CD4-positive, alpha-beta T cell treated with Interleukin-17A for 1 hour (primary cell): ENCODE results near the gene JPH3.
A peak's percentile ranks its signal among the peaks of the same experiment; 100 is the strongest.
"Not testable (repeated sequence)": the region's sequence is repeated elsewhere in the genome, so short reads cannot be mapped to it uniquely, and the experiment has no call there.

Source experiments
- DNase-seq: peaks from one replicate; pipeline ENCODE4 v3.0.0-alpha.2; 2020

JPH3 gene

GRCh38 chr16:87721622-87722585, 119.6 kb downstream of the JPH3 start:
- DNase-seq, result no peak

- DNase-seq, result no peak
These were observed 120.4 kb downstream of the JPH3 start for GRCh38 chr16:87722590-87723225.

- DNase-seq, result no peak
These were observed 120.9 kb downstream of the JPH3 start for GRCh38 chr16:87723226-87723623.

GRCh38 chr16:87724490-87725291, 122.4 kb downstream of the JPH3 start:
- peak; percentile 54 for DNase-seq

DNA sequence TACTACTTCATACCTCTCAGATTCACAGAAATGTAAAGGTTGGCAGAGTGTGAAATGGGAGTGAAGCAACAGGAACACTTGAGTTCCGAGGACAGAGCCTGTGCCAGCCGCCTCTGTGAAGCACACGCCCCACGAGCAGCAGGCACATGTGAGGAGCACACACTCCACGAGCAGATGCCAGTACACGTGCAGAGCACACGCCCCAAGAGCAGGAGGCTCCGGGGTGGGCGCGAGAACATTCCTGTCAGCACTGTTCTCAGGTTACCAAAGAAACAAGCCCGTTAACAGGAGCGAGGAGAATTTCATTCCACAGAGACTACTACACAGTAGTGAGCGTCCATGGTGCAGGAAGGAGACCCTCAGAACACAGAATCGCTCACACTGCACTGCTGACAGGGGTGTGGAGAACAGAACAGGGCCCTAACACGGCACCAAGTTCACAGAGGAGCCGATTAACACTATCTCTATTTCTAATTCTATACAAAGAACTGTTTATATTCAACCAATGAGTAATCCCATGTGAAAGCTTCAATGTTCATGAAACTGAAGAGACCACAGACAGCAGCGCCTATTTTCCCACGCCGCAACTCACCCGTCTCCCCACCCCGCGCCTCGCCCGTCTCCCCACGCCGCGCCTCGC, 123.4 kb downstream of the JPH3 start:
- DNase-seq, result no peak

DNA sequence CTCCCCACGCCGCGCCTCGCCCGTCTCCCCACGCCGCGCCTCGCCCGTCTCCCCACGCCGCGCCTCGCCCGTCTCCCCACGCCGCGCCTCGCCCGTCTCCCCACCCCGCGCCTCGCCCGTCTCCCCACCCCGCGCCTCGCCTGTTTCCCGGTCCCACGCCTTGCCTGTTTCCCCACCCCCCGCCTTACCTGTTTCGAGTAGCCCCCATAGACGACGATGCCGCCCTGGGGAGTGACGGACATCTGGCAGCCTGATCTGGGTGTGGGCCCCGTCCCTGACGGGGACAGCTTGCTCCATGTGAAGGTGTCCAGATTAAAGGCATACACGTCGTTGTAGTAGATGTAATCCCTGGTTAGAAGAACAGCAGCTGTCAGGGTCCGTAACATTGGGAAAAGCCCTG, 124.3 kb downstream of the JPH3 start:
- not testable (repeated sequence) for DNase-seq

DNA sequence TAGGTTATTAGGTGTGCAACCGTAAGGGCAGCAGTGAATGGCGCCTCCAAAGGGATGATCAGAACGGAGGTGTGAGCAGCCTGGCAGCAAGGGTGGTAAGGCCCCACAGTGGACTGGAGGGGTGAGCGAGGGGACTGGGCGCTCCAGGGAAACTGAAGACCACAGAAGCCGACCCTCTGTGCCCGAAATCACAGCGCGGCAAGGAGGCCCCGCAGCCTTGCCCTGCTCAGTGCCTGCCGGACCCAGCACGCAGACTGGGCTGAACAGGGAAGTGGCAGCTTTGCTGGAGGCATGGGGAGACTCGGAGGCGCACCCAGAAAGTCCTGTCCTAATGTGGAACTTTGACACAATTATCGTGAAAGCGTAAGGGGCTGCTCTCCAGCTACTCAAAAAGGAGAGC, 125.0 kb downstream of the JPH3 start:
- DNase-seq, result no peak

DNA sequence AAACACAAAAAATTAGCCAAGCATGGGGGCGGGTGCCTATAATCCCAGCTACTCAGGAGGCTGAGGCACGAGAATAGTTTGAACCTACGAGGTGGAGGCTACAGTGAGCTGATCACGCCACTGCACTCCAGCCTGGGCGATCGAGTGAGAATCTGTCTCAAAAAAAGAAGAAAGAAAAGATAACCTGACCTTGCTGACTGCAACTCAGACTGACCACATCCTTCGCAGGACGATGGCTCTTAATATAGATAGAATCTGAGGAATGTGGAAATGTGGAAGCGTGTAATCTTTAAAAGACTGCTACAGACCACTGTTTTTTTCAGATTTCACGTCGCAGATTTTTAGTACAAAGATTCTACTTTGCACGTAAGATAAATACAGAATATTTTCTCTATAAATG, 125.7 kb downstream of the JPH3 start:
- DNase-seq, result no peak

DNA sequence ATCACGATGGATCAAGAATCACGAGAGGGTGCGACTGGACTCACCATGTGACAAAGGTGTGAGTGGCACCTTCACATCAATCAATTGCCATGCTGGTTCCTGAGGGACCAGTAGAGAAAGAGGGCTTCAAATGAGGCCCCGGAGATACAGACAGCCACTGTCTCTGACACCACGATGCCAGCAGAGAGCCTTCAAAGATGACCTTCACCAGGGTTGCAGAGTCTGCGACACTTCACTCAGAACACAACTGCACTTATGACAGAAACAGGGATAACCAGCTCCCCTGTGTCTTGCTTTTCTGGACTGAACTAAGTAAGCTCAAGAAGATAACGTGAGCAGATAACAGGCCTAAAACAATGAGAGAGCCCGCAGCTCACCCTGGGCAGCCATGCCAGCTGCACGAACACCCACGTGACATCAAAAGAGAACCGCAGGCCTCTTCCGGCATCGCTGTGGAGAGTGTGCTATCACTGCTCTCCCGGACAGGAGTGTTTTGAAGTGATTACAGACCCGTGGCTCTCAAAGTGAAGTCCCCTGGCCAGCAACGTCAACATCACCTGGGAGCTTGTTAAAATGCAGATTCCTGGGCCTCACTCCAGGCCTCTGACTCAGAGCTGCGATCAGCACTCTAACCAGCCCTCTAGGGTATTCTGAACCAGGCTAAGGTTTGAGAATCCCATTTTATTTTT, 127.1 kb downstream of the JPH3 start:
- DNase-seq, result peak; percentile 37

GRCh38 chr16:87731607-87732006, 129.3 kb downstream of the JPH3 start:
- DNase-seq, result no peak

DNA sequence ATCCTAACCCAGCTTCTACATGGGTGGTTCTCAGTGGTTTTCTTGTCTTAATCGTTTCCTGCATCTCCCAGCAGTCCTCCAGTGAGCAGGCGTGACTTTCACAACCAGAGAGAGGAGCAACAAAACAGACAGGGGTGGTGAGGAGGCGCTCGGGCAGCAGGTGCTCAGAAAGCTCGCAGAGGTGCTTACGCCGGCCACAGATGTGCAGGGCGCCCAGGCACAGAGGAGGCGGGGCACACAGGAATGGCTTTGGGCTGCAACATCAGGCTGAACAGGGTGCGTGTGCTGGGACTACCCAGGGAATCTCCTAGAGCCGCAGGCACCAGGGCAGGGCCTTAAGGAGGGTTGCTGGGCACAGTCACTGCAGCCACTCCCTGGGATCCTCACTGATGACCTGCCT, 130.9 kb downstream of the JPH3 start:
- peak; percentile 28 for DNase-seq

GRCh38 chr16:87734644-87735043, 132.3 kb downstream of the JPH3 start:
- no peak for DNase-seq

DNA sequence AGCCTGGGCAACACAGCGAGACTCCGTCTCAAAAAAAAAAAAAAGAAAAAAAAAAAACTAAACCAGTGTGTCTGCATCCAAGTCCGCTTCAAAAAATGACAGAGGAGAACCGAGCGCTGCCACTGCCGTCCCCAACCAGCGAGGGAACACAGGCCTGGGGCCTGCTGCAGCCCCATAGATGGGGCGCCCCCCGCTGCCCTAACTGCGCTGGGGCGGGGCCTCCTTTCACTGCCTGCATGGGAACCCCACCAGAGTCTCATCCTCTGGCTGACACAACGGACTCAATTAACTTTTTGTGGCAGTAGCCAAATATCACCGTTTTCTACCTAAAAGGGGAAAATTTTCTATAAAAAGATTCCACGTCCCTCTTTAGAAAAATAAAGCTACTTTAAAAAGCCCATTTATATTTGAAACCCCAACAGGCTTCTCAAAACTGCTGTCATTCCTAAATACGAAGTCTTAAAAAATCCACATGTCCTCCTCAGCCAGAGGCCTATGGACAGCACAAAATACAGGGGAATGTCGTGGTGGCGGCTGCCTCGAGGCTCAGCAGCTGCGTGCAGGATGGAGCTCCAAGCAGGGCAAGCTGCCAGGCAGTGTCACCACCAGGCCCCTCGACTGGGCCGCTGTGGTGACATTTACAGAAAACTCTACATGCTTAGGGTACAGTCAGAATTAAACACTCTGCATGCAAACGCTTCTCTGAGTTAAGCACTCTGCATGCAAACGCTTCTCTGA, 133.1 kb downstream of the JPH3 start:
- DNase-seq, result no peak

DNA sequence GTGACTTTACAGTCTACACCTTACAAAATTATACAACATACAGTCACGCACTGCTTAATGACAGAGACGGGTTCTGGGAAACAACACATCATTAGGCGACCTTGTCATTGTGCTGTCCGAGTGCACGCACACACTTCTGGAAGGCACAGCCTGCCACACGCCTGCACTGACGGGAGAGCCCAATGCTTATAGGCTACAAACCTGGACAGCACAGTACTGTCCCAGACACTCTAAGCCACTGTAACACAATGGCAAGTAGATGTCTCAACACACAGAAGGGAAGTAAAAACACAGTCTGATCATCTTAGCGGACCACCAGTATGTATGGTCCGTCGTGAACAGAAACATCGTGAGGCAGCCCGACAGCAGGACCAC, 133.7 kb downstream of the JPH3 start:
- DNase-seq, result no peak

- no peak for DNase-seq
These were observed 137.5 kb downstream of the JPH3 start for GRCh38 chr16:87739801-87740200.

GRCh38 chr16:87740441-87740840, 138.1 kb downstream of the JPH3 start:
- no peak for DNase-seq

- no peak for DNase-seq
These were observed 138.7 kb downstream of the JPH3 start for GRCh38 chr16:87740909-87741424.

DNA sequence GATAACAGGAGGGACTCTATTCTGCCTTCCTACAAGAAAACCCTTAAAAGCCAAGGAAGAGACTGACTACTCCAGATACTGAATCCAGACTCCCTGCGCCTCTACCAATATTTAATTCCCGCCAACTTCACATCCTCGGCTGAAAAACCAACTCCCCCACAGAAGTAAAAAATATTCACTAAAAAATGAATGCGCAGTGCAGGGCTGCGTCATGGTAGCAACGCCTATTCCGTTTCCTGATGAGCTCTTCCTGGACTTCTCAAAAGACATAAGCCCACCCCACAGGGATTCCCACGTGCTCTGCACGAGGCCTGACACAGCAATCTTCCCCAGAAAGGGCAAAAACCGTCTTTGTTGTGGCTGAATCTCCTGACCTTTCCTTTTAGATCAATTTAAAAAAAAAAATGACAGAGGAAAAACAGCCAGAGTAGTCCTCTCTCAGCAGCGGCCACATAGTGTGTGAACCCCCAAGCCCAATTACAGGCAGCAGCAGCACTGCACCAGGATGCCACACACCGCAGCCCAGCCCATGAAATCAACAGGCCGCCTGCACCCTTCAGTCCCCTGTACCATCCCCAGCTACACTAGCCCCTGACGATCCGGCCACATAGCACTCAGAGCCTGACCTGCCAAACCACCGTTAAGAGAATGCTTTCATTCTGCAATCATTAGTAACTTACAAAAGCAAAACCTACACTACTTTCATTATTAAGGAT, 139.6 kb downstream of the JPH3 start:
- no peak for DNase-seq

DNA sequence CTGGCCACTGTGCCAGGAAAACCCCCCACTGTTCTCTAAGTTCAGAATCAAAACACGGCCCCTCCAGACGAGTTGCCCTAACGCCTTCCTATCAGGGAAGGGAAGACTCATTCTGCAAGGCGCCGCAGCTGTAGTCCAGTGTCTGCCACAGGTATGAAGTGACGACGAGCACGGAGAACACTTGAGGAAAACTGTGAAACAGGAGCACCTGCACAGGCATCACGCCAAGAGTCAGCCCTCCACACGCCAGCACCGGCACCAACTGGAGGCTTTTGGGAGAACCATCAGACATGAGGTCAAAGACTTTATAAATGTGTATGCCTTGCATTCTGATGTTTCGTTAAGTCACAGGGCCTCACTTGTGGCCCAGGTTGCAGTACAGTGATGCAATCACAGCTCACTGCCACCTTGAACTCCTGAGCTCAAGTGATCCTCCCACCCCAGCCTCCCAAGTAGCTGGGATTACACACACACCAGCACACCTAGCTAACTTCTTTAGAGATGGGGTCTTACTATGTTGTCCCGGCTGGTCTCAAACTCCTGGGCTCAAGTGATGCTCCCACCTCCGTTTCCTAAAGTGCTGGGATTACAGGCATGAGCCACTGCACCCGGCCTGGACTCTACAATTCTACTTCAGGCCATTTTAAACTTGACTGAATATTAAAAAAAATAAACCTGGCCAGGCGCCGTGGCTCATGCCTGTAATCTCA, 140.6 kb downstream of the JPH3 start:
- no peak for DNase-seq
